Adrenal gland (tissue), 12 donors: ENCODE measurements around the gene NCK1. TPM values are rescaled to one million over a fixed set of nuclear protein-coding genes. Genes with fewer than 3 reads are reported as not detected.
A peak's percentile ranks its signal among the peaks of the same experiment; 100 is the strongest.

Experiments used
- DNase-seq, 7 donors: peaks; one replicate each; pipeline ENCODE4 v3.0.0-alpha.2; 2019 to 2020
- H3K27ac ChIP-seq, 5 donors: fragments of 200-600 bp; sonication (generic) in 4 of 5; 1 replicate in 3 of 5; 2 replicates in 2 of 5; pipeline versions ENCODE4 v1.5.1 to v1.8.0; 2016 to 2020; ENCODE audit warnings: mild to moderate bottlenecking in 1 of 5
- H3K27me3 ChIP-seq: fragments of 200-600 bp; 2 replicates; pipeline ENCODE4 v1.8.0; 2021
- H3K36me3 ChIP-seq, 2 donors: fragments of 200-600 bp; replicated peaks in 1 of 2; 1 replicate in 1 of 2; 2 replicates in 1 of 2; pipeline versions ENCODE4 v1.5.1 to v1.8.0; 2018 to 2022
- H3K4me1 ChIP-seq, 2 donors: fragments of 200-600 bp; replicated peaks in 1 of 2; 1 replicate in 1 of 2; 2 replicates in 1 of 2; pipeline versions ENCODE4 v1.5.1 to v1.8.0; 2018 to 2021
- H3K4me3 ChIP-seq, 4 donors: fragments of 200-600 bp; sonication (generic) in 3 of 4; one replicate each; pipeline ENCODE4 v1.5.1; 2016 to 2018
- H3K9me3 ChIP-seq, 3 donors: fragments of 200-600 bp; sonication (generic) in 1 of 3; replicated peaks in 1 of 3; 1 replicate in 2 of 3; 2 replicates in 1 of 3; pipeline versions ENCODE4 v1.5.1 to v1.8.0; 2016 to 2021
- CTCF ChIP-seq, 6 experiments: fragments of 450-650 bp in 4 of 6; fragments of 200-600 bp in 2 of 6; sonication (generic) in 1 of 6; IDR thresholded peaks; 1 replicate in 5 of 6; 2 replicates in 1 of 6; pipeline versions ENCODE4 v1.5.1 to v1.8.0; 2016 to 2021; ENCODE audit warnings: antibody characterized with exemption in 6 of 6, mild to moderate bottlenecking in 2 of 6, moderate library complexity in 1 of 6
- POLR2A ChIP-seq, 2 donors: fragments of 450-650 bp; IDR thresholded peaks; one replicate each; pipeline ENCODE4 v1.6.1; 2017; ENCODE audit warnings: antibody characterized with exemption in 2 of 2, mild to moderate bottlenecking in 2 of 2, moderate library complexity in 1 of 2
- WGBS, 4 donors: extraction: QIAGEN DNeasy Blood & Tissue Kit in 2 of 4; methylation state at CpG; one replicate each; pipeline versions ENCODE4 v1.1.5 to v1.1.7; 2013 to 2017; 5-methylcytosine and 5-hydroxymethylcytosine counted together
- intact Hi-C, 2 donors: fragments of 100-400 bp; cut with DNase I; formaldehyde crosslinking; loops; one replicate each; pipeline versions ENCODE4 v1.14.1 to v1.15.0; 2022 to 2023
- polyA plus RNA-seq, 3 donors: library from polyadenylated mRNA; stranded (reverse); fragments of 200-250 nt in 2 of 3; fragments of 350-450 nt in 1 of 3; fragmentation: Illumina TruSeq in 1 of 3; extraction: RNeasy Lipid Tissue Mini Kit (QIAGEN cat#74804) in 1 of 3; gene quantifications; one replicate each; pipeline ENCODE4 v1.2.3, GENCODE V29; 2013 to 2014
- total RNA-seq, 9 donors: library from RNA; depleted of rRNA in 4 of 9; stranded (reverse); fragments of >200 nt in 4 of 9; fragments of 120-200 nt in 1 of 9; fragmentation: NEBNext Ultra II Directional in 1 of 9; extraction: Animal tissue kit (Norgen Biotek cat#: 25700) in 1 of 9; gene quantifications; one replicate each; pipeline versions ENCODE4 v1.1.0 to v1.2.4, GENCODE V29; 2013 to 2023
- donor health status: healthy with polysubstance abuse.
- donor health status: Bipolar disorder and iron deficiency.
- donor health status: DM: yes; HTN: yes; CAD: no.
- donor health status: DM: no; HTN: no; CAD: no.
- donor health status: DM: no; HTN: no; CAD: no.
- donor health status: DM: yes; HTN: yes; CAD: no.

The NCK1 gene
- total and polyA plus RNA-seq, 12 donors = 6.0 to 59.2 (median 36.3) TPM

- peak overlapping the region in 3 of 5 donors; percentile 23 to 41 (median 38) for H3K27ac ChIP-seq
- 14 to 39% (median 31%) methylated on average over 1 of the region's 1 CpG for whole genome bisulfite sequencing, 4 donors
- peaks cover 35 to 51% of the 10 kb centered on the region in 2 donors for H3K4me1 ChIP-seq
- TF ChIP-seq POLR2A (IDR thresholded peaks at IDR 0.05) (no peak), CTCF (IDR thresholded peaks at IDR 0.05) (no peak)
- H3K27me3 ChIP-seq = no peaks in the 10 kb centered on the region
- no peak overlapping the region for H3K4me3 ChIP-seq
- H3K9me3 ChIP-seq = no peaks in the 10 kb centered on the region
- intact Hi-C loops = no loop called here
- DNase-seq = peak in 2 of 7 donors; percentile 21 to 23
- no peaks in the 10 kb centered on the region for H3K36me3 ChIP-seq
These were observed 23.1 kb upstream of the NCK1 start for GRCh38 chr3:136838641-136839555.

- Histone ChIP-seq H3K36me3 (no peaks in the 10 kb centered on the region), H3K27ac (peak overlapping the region in 3 of 5 donors; percentile 23 to 41 (median 38)), H3K27me3 (no peaks in the 10 kb centered on the region), H3K4me3 (no peak overlapping the region), H3K4me1 (peaks cover 35 to 45% of the 10 kb centered on the region in 2 donors), H3K9me3 (no peaks in the 10 kb centered on the region)
- TF ChIP-seq CTCF (IDR thresholded peaks at IDR 0.05) (no peak), POLR2A (IDR thresholded peaks at IDR 0.05) (no peak)
- no peak for DNase-seq
- intact Hi-C loops = no loop called here
These were observed 22.5 kb upstream of the NCK1 start for GRCh38 chr3:136839556-136839931.

GRCh38 chr3:136840252-136840651 lies 21.8 kb upstream of the NCK1 start:
- Histone ChIP-seq H3K4me1 (peaks cover 31 to 38% of the 10 kb centered on the region in 2 donors), H3K4me3 (no peak overlapping the region), H3K9me3 (no peaks in the 10 kb centered on the region), H3K27ac (peak overlapping the region in 2 of 5 donors; percentile 23 to 41), H3K27me3 (no peaks in the 10 kb centered on the region), H3K36me3 (no peaks in the 10 kb centered on the region)
- peak in 3 of 7 donors; percentile 30 to 36 (median 30) for DNase-seq
- WGBS, 4 donors = 40 to 50% (median 47%) methylated on average over 2 of the region's 2 CpGs
- TF ChIP-seq POLR2A (IDR thresholded peaks at IDR 0.05) (no peak), CTCF (IDR thresholded peaks at IDR 0.05) (no peak)
- intact Hi-C loops = no loop called here

GRCh38 chr3:136842294-136842693 lies 19.7 kb upstream of the NCK1 start:
- no peaks in the 10 kb centered on the region for H3K9me3 ChIP-seq
- intact Hi-C loops = no loop called here
- H3K27me3 ChIP-seq = no peaks in the 10 kb centered on the region
- DNase-seq = no peak
- 70 to 87% (median 72%) methylated on average over 1 of the region's 1 CpG for WGBS, 4 donors
- H3K4me1 ChIP-seq = peaks cover 21 to 22% of the 10 kb centered on the region in 2 donors
- no peaks in the 10 kb centered on the region for H3K36me3 ChIP-seq
- no peak for TF ChIP-seq CTCF (IDR thresholded peaks at IDR 0.05)
- no peak for TF ChIP-seq POLR2A (IDR thresholded peaks at IDR 0.05)
- no peak overlapping the region for H3K4me3 ChIP-seq
- H3K27ac ChIP-seq = no peak overlapping the region
